Esophagus muscularis mucosa (tissue), 3 donors: ENCODE results near the gene RNF167.

Source experiments
- POLR2A ChIP-seq: fragments of 450-650 bp; IDR thresholded peaks from one replicate; pipeline ENCODE4 v1.6.1; 2017; ENCODE audit warnings: antibody characterized with exemption, moderate library complexity, mild to moderate bottlenecking, low read depth
- TF ChIP-seq, protein P1 (sequence below), 3 experiments: fragments of 200-600 bp in 2 of 3; fragments of 450-650 bp in 1 of 3; sonication (generic) in 2 of 3; IDR thresholded peaks; one replicate each; pipeline ENCODE4 v1.5.1; 2017 to 2019; ENCODE audit warnings: antibody characterized with exemption in 3 of 3, mild to moderate bottlenecking in 2 of 3, moderate library complexity in 1 of 3

DNA sequence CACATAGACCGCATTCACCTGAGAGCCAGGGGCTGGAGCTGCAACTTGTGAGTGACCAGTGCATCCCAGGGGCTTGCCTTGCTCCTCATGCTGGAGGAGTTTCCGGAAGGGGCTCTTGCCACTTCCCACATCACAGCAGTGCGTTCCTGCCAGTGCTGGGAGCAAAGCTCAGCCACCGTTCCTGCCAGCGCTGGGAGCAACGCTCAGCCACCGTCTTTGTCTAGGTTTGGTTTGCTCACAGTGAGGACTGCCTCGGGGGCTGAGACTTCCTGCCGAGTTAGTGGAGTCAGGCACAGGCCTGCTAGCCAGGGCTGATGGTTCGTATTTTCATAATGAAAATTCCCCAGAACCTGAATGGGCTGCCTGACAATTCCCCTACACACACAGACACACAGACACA lies 31.8 kb upstream of the RNF167 start:
- TF ChIP-seq, protein P1, sequence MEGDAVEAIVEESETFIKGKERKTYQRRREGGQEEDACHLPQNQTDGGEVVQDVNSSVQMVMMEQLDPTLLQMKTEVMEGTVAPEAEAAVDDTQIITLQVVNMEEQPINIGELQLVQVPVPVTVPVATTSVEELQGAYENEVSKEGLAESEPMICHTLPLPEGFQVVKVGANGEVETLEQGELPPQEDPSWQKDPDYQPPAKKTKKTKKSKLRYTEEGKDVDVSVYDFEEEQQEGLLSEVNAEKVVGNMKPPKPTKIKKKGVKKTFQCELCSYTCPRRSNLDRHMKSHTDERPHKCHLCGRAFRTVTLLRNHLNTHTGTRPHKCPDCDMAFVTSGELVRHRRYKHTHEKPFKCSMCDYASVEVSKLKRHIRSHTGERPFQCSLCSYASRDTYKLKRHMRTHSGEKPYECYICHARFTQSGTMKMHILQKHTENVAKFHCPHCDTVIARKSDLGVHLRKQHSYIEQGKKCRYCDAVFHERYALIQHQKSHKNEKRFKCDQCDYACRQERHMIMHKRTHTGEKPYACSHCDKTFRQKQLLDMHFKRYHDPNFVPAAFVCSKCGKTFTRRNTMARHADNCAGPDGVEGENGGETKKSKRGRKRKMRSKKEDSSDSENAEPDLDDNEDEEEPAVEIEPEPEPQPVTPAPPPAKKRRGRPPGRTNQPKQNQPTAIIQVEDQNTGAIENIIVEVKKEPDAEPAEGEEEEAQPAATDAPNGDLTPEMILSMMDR (IDR thresholded peaks at IDR 0.05), result no peak
- TF ChIP-seq POLR2A, result no peak
